Measurements from ENCODE around the gene ARGLU1. TPM values are rescaled to one million over a fixed set of nuclear protein-coding genes. Genes with fewer than 3 reads are reported as not detected.

The ARGLU1 gene
- total and polyA plus RNA-seq, 2 experiments from 2014 or later: 108 to 166 TPM

DNA sequence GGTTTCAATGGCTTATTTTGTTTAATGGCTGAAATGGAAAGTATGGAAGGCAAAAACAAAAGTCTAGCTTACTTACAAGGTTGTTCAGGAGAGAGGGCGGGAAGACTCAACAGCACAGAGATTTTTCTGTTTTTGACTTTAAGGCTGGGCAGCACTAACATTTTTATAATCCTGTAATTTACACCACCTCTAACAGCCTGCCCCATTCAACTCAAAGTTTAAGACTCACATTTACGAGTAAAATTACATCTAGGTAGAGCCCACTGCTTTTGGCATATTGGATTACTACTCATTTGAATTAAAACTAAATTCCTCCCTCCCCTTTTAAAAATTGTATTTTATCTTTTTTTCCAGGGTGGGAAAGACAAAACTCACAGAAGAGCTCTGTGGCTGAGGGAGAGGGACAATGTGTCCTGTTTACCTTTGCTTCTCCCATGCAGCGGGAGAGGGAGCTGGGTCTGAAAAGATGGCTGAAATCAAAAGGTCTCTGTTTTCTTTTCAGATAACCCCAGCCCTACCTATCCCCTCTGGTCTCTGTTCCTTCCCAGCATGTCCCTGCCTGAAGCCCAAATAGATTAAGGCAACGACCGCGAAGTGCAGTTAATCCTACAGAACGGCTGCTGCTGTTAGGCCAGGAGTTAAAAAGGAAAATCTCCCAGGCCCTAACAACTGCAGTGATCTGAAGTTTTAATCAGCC is 39.1 kb downstream of the ARGLU1 start:
- Mint-ChIP-seq H3K27me3 (ENCODE audit: insufficient read depth, low read depth, poor library complexity) (peaks cover 13% of the 10 kb centered on the region), H3K27ac (peak overlapping the region; percentile 11), H3K4me1 (peaks cover 81% of the 10 kb centered on the region), H3K4me3 (peak overlapping the region; percentile 31), H3K9me3 (no peaks in the 10 kb centered on the region), H3K36me3 (ENCODE audit: low read depth) (no peaks in the 10 kb centered on the region; the same call in 2 of the 3 replicates)
- H3K4me3 ChIP-seq: no peak overlapping the region
- no peaks in the 10 kb centered on the region for H3K36me3 ChIP-seq (ENCODE audit: insufficient read depth)
- peaks cover 85% of the 10 kb centered on the region for H3K79me2 ChIP-seq (replicated peaks; ENCODE audit: insufficient read depth)
- ATAC-seq: peak; percentile 36
- H3F3A ChIP-seq (replicated peaks; ENCODE audit: low read depth): no peaks in the 10 kb centered on the region
- H3K4me1 ChIP-seq (ENCODE audit: insufficient read depth): peaks cover 77% of the 10 kb centered on the region
- no peak for DNase-seq (ENCODE audit: low spot score)
- peaks cover 27% of the 10 kb centered on the region for H3K27me3 ChIP-seq (ENCODE audit: insufficient read depth)
- H4K20me1 ChIP-seq (replicated peaks; ENCODE audit: insufficient read depth): peaks cover 3% of the 10 kb centered on the region
- H2AFZ ChIP-seq: no peak overlapping the region
- H3K4me2 ChIP-seq: peak overlapping the region; percentile 78
- no peaks in the 10 kb centered on the region for H3K9me2 ChIP-seq (ENCODE audit: insufficient read depth)
- H3K27ac ChIP-seq (ENCODE audit: low read depth): 0 out of 2 replicates have a peak overlapping the region, but pooled peaks have one; percentile 10
- TF ChIP-seq ZNF114 (CRISPR knock-in tag; IDR thresholded peaks at IDR 0.05) (no peak), POLR2AphosphoS5 (IDR thresholded peaks at IDR 0.05; ENCODE audit: low read depth) (no peak), EZH2phosphoT487 (IDR thresholded peaks at IDR 0.05; ENCODE audit: unreplicated experiment) (no peak), ZNF331 (CRISPR knock-in tag; IDR thresholded peaks at IDR 0.05; ENCODE audit: low read depth) (no peak), EZH2 (IDR thresholded peaks at IDR 0.05; ENCODE audit: low read depth, unreplicated experiment) (no peak), STAT1 (IDR thresholded peaks at IDR 0.05; ENCODE audit: unreplicated experiment) (no peak), NANOG (IDR thresholded peaks at IDR 0.05; ENCODE audit: borderline replicate concordance) (no peak), CREB1 (CRISPR knock-in tag; IDR thresholded peaks at IDR 0.05; ENCODE audit: low read depth) (no peak), JUNB (IDR thresholded peaks at IDR 0.05; ENCODE audit: unreplicated experiment) (no peak)
- TF ChIP-seq, protein P1, sequence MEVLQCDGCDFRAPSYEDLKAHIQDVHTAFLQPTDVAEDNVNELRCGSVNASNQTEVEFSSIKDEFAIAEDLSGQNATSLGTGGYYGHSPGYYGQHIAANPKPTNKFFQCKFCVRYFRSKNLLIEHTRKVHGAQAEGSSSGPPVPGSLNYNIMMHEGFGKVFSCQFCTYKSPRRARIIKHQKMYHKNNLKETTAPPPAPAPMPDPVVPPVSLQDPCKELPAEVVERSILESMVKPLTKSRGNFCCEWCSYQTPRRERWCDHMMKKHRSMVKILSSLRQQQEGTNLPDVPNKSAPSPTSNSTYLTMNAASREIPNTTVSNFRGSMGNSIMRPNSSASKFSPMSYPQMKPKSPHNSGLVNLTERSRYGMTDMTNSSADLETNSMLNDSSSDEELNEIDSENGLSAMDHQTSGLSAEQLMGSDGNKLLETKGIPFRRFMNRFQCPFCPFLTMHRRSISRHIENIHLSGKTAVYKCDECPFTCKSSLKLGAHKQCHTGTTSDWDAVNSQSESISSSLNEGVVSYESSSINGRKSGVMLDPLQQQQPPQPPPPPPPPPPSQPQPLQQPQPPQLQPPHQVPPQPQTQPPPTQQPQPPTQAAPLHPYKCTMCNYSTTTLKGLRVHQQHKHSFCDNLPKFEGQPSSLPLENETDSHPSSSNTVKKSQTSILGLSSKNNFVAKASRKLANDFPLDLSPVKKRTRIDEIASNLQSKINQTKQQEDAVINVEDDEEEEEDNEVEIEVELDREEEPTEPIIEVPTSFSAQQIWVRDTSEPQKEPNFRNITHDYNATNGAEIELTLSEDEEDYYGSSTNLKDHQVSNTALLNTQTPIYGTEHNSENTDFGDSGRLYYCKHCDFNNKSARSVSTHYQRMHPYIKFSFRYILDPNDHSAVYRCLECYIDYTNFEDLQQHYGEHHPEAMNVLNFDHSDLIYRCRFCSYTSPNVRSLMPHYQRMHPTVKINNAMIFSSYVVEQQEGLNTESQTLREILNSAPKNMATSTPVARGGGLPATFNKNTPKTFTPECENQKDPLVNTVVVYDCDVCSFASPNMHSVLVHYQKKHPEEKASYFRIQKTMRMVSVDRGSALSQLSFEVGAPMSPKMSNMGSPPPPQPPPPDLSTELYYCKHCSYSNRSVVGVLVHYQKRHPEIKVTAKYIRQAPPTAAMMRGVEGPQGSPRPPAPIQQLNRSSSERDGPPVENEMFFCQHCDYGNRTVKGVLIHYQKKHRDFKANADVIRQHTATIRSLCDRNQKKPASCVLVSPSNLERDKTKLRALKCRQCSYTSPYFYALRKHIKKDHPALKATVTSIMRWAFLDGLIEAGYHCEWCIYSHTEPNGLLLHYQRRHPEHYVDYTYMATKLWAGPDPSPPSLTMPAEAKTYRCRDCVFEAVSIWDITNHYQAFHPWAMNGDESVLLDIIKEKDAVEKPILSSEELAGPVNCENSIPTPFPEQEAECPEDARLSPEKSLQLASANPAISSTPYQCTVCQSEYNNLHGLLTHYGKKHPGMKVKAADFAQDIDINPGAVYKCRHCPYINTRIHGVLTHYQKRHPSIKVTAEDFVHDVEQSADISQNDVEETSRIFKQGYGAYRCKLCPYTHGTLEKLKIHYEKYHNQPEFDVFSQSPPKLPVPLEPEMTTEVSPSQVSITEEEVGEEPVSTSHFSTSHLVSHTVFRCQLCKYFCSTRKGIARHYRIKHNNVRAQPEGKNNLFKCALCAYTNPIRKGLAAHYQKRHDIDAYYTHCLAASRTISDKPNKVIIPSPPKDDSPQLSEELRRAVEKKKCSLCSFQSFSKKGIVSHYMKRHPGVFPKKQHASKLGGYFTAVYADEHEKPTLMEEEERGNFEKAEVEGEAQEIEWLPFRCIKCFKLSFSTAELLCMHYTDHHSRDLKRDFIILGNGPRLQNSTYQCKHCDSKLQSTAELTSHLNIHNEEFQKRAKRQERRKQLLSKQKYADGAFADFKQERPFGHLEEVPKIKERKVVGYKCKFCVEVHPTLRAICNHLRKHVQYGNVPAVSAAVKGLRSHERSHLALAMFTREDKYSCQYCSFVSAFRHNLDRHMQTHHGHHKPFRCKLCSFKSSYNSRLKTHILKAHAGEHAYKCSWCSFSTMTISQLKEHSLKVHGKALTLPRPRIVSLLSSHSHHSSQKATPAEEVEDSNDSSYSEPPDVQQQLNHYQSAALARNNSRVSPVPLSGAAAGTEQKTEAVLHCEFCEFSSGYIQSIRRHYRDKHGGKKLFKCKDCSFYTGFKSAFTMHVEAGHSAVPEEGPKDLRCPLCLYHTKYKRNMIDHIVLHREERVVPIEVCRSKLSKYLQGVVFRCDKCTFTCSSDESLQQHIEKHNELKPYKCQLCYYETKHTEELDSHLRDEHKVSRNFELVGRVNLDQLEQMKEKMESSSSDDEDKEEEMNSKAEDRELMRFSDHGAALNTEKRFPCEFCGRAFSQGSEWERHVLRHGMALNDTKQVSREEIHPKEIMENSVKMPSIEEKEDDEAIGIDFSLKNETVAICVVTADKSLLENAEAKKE (CRISPR knock-in tag; IDR thresholded peaks at IDR 0.05): no peak
- TF ChIP-seq, protein P2, sequence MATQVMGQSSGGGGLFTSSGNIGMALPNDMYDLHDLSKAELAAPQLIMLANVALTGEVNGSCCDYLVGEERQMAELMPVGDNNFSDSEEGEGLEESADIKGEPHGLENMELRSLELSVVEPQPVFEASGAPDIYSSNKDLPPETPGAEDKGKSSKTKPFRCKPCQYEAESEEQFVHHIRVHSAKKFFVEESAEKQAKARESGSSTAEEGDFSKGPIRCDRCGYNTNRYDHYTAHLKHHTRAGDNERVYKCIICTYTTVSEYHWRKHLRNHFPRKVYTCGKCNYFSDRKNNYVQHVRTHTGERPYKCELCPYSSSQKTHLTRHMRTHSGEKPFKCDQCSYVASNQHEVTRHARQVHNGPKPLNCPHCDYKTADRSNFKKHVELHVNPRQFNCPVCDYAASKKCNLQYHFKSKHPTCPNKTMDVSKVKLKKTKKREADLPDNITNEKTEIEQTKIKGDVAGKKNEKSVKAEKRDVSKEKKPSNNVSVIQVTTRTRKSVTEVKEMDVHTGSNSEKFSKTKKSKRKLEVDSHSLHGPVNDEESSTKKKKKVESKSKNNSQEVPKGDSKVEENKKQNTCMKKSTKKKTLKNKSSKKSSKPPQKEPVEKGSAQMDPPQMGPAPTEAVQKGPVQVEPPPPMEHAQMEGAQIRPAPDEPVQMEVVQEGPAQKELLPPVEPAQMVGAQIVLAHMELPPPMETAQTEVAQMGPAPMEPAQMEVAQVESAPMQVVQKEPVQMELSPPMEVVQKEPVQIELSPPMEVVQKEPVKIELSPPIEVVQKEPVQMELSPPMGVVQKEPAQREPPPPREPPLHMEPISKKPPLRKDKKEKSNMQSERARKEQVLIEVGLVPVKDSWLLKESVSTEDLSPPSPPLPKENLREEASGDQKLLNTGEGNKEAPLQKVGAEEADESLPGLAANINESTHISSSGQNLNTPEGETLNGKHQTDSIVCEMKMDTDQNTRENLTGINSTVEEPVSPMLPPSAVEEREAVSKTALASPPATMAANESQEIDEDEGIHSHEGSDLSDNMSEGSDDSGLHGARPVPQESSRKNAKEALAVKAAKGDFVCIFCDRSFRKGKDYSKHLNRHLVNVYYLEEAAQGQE (IDR thresholded peaks at IDR 0.05; ENCODE audit: unreplicated experiment): no peak
- TF ChIP-seq, protein P3, sequence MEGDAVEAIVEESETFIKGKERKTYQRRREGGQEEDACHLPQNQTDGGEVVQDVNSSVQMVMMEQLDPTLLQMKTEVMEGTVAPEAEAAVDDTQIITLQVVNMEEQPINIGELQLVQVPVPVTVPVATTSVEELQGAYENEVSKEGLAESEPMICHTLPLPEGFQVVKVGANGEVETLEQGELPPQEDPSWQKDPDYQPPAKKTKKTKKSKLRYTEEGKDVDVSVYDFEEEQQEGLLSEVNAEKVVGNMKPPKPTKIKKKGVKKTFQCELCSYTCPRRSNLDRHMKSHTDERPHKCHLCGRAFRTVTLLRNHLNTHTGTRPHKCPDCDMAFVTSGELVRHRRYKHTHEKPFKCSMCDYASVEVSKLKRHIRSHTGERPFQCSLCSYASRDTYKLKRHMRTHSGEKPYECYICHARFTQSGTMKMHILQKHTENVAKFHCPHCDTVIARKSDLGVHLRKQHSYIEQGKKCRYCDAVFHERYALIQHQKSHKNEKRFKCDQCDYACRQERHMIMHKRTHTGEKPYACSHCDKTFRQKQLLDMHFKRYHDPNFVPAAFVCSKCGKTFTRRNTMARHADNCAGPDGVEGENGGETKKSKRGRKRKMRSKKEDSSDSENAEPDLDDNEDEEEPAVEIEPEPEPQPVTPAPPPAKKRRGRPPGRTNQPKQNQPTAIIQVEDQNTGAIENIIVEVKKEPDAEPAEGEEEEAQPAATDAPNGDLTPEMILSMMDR (conservative IDR thresholded peaks at IDR 0.05; ENCODE audit: low read depth in 2 of 2): no peak
- TF ChIP-seq, protein P4, sequence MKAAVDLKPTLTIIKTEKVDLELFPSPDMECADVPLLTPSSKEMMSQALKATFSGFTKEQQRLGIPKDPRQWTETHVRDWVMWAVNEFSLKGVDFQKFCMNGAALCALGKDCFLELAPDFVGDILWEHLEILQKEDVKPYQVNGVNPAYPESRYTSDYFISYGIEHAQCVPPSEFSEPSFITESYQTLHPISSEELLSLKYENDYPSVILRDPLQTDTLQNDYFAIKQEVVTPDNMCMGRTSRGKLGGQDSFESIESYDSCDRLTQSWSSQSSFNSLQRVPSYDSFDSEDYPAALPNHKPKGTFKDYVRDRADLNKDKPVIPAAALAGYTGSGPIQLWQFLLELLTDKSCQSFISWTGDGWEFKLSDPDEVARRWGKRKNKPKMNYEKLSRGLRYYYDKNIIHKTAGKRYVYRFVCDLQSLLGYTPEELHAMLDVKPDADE (IDR thresholded peaks at IDR 0.05): no peak

All from GM23338 (cell line).